ENCODE results near the gene PTBP3.

Gene PTBP3

GRCh38 chr9:112355427-112355897, 22.0 kb upstream of the PTBP3 start:
- no peak for DNase-seq

GRCh38 chr9:112354081-112354743, 20.8 kb upstream of the PTBP3 start:
- no peak for DNase-seq

- DNase-seq: no peak
These were observed 18.8 kb upstream of the PTBP3 start for GRCh38 chr9:112352209-112352608.

GRCh38 chr9:112351184-112351583, 17.8 kb upstream of the PTBP3 start:
- DNase-seq: no peak

- DNase-seq: no peak
These were observed 15.6 kb upstream of the PTBP3 start for GRCh38 chr9:112349008-112349333.

- peak; percentile 75 to 78 for DNase-seq
These were observed 15.0 kb upstream of the PTBP3 start for GRCh38 chr9:112348257-112349007.

- DNase-seq: no peak
These were observed 8.3 kb upstream of the PTBP3 start for GRCh38 chr9:112341730-112342129.

- DNase-seq: no peak
These were observed 6.5 kb upstream of the PTBP3 start for GRCh38 chr9:112339886-112340285.

GRCh38 chr9:112338561-112338960, 5.1 kb upstream of the PTBP3 start:
- no peak for DNase-seq

- DNase-seq: no peak
These were observed 4.1 kb upstream of the PTBP3 start for GRCh38 chr9:112337547-112337946.

- peak; percentile 20 to 32 for DNase-seq
These were observed 1.0 kb upstream of the PTBP3 start for GRCh38 chr9:112334432-112334841.

- DNase-seq: peak; percentile 93 to 94
These were observed 416 bp upstream of the PTBP3 start for GRCh38 chr9:112333639-112334431.

GRCh38 chr9:112332674-112332976, 794 bp downstream of the PTBP3 start:
- no peak for DNase-seq

GRCh38 chr9:112332214-112332613, 1.2 kb downstream of the PTBP3 start:
- no peak for DNase-seq

- no peak for DNase-seq
These were observed 1.8 kb downstream of the PTBP3 start for GRCh38 chr9:112331674-112331952.

GRCh38 chr9:112328545-112328944, 4.9 kb downstream of the PTBP3 start:
- DNase-seq: no peak

- DNase-seq: no peak
These were observed 5.5 kb downstream of the PTBP3 start for GRCh38 chr9:112327718-112328450.

- DNase-seq: no peak
These were observed 7.2 kb downstream of the PTBP3 start for GRCh38 chr9:112326194-112326593.

GRCh38 chr9:112325600-112325999, 7.8 kb downstream of the PTBP3 start:
- DNase-seq: no peak

- no peak for DNase-seq
These were observed 8.3 kb downstream of the PTBP3 start for GRCh38 chr9:112325127-112325526.

GRCh38 chr9:112323378-112323854, 10.0 kb downstream of the PTBP3 start:
- no peak for DNase-seq

- no peak for DNase-seq
These were observed 10.6 kb downstream of the PTBP3 start for GRCh38 chr9:112322701-112323377.
